HTERT RPE-1 (cell line): ENCODE data around the gene THAP11.

Experiments
- in situ Hi-C: fragments of 300-500 bp; cut with MboI; formaldehyde crosslinking; loops from 4 replicates; pipeline ENCODE4 v1.14.3; 2020; ENCODE audit warnings: low sequenced_read_pairs

The THAP11 gene

DNA sequence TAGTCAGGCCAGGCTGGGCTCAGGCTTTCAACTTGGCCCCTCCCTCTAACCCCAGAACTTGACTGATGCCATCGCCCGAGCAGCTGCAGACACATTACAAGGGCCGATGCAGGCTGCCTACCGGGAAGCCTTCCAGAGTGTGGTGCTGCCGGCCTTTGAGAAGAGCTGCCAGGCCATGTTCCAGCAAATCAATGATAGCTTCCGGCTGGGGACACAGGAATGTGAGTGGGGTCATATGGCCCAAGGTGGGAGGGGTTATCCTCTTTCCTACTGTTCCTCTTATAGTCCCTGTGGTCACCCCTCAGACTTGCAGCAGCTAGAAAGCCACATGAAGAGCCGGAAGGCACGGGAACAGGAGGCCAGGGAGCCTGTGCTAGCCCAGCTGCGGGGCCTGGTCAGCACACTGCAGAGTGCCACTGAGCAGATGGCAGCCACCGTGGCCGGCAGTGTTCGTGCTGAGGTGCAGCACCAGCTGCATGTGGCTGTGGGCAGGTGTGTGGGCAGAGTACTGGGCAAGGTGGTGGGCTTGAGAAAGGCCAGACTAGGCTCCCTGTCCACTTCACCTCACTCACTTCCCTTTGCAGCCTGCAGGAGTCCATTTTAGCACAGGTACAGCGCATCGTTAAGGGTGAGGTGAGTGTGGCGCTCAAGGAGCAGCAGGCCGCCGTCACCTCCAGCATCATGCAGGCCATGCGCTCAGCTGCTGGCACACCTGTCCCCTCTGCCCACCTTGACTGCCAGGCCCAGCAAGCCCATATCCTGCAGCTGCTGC lies 40.4 kb downstream of the THAP11 start:
- in situ Hi-C loops = no loop called here

DNA sequence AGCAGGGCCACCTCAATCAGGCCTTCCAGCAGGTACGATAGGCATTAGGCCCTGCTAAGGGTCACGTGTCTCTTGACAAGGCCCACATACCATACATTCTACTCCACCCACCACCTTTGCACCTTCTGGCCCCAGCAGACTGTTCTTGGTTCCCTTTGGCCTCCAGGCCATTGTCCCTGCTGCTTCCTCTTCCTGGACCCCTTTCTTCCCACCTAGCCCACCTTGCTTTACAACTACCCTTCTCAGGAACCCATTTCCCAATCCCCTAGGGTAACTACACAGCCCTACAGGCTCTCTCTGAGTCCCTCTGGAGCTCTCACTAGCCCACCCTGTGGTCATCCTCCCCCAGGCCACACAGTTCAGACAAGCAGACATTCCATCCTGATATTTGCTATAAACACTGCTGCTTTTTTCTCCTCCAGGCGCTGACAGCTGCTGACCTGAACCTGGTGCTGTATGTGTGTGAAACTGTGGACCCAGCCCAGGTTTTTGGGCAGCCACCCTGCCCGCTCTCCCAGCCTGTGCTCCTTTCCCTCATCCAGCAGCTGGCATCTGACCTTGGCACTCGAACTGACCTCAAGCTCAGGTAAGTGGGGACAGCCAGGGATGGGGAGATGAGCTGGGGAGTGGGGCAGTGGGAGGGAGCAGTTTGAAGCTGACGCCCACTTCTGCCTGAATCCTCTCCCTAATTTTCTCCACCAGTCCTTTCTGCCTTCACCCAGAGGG lies 41.2 kb downstream of the THAP11 start:
- in situ Hi-C loops = no loop called here

DNA sequence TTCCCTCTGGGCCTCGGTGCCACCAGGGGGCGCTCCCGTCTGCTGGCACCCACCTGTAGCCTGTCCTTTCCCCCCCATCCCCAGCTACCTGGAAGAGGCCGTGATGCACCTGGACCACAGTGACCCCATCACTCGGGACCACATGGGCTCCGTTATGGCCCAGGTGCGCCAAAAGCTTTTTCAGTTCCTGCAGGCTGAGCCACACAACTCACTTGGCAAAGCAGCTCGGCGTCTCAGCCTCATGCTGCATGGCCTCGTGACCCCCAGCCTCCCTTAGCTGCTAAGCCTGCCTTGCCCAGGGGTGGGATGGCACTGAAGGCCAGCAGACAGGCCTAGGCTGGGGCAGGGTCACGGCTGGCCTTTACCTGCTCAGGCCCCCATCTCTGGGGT lies 41.7 kb downstream of the THAP11 start:
- in situ Hi-C loops = no loop called here

DNA sequence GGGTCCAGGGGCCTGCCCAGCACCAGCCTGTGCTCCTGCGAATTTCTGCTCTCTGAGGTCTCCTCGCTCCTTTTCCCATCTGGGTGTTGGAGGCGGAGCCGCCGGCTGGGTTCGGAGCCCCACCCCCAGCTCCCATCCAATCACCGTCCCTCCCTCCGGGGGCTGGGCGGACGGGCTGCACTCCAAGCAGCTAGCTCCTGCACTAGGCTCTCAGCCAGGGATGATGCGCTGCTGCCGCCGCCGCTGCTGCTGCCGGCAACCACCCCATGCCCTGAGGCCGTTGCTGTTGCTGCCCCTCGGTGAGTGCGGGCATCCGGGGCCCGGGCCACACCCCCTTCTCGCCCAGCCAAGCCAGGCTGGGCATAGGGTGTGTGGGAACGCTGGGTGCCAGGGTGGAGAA lies 42.6 kb downstream of the THAP11 start, which contains the start of gene NRN1L:
Gene NRN1L (plus strand): TSS at position 202 of the 400 bp plus-strand sequence. CDS start 19 bp downstream, at position 221.
- in situ Hi-C loops = no loop called here

DNA sequence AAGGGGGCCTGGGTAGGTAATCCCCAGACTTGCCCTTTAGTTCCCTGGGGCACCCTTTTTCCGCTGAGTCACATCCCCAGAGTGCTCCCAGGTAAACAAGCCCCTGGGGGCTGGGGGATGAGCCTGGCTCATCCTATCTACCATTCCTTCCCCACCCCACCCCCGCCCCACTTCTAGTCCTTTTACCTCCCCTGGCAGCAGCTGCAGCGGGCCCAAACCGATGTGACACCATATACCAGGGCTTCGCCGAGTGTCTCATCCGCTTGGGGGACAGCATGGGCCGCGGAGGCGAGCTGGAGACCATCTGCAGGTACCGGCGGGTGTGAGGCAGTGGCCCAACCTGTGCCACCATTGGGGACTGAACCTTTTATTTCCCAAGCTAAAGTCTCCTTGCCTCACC lies 43.4 kb downstream of the THAP11 start:
- in situ Hi-C loops = no loop called here

DNA sequence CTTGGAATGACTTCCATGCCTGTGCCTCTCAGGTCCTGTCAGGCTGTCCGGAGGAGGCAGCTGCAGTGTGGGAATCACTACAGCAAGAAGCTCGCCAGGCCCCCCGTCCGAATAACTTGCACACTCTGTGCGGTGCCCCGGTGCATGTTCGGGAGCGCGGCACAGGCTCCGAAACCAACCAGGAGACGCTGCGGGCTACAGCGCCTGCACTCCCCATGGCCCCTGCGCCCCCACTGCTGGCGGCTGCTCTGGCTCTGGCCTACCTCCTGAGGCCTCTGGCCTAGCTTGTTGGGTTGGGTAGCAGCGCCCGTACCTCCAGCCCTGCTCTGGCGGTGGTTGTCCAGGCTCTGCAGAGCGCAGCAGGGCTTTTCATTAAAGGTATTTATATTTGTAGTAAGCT lies 43.9 kb downstream of the THAP11 start:
- in situ Hi-C loops = no loop called here

DNA sequence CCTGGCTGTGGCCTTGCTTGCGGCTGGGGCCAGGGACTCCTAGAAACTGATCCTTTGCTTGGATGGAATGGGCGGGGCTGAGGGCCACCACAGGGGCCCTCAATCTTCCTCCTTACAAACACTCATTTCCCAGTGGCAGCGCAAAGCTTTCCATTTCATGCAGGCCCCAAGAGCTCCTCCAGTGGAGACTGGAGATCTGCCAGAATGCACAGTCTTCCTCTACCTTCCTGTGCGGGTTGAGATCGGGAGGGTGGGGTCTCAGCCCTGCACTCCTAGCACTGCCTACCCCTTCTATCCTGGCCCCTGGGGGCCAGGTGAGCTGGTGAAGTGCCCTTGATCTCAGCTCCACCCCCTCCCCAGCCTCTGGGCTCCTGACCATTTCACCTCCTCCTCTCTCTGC lies 44.3 kb downstream of the THAP11 start:
- in situ Hi-C loops = no loop called here

DNA sequence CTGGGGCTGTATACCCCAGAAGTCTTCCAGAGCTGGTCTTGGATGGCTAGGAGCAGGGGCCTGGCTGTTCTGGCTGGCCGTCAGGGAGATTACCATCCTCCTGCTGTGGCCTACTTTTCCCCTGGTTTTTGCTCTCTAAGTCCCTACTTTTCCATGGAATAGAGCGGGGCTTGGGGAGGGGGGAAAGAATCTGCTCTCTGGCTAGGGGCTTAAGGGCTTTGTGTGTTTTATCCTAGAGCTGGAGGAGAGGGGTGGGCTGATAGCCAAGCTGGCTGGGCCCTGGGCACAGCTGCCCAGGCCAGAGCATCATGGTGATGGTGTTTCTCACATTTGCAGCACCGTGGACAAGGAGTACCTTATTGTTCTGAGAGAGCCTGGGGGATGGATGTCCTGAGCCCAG lies 46.2 kb downstream of the THAP11 start:
- in situ Hi-C loops = no loop called here

DNA sequence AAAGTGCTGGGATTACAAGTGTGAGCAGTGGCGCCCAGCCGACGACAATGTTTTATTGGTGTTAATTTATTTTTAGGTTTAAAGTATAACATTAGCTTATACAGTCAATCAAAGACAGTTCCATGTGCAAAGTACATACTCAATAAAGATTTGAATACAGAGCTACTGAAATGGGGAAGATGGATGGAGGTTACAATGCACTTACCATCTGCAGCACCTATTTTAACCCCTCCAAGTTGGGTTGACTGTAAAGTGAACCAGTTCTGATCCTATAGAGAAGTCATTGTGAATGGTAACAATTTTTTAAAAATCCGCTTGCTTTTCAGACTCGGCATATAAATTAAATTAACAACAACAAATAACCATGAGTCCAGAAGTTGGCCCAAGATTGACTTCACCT lies 50.3 kb downstream of the THAP11 start:
- in situ Hi-C loops = no loop called here

DNA sequence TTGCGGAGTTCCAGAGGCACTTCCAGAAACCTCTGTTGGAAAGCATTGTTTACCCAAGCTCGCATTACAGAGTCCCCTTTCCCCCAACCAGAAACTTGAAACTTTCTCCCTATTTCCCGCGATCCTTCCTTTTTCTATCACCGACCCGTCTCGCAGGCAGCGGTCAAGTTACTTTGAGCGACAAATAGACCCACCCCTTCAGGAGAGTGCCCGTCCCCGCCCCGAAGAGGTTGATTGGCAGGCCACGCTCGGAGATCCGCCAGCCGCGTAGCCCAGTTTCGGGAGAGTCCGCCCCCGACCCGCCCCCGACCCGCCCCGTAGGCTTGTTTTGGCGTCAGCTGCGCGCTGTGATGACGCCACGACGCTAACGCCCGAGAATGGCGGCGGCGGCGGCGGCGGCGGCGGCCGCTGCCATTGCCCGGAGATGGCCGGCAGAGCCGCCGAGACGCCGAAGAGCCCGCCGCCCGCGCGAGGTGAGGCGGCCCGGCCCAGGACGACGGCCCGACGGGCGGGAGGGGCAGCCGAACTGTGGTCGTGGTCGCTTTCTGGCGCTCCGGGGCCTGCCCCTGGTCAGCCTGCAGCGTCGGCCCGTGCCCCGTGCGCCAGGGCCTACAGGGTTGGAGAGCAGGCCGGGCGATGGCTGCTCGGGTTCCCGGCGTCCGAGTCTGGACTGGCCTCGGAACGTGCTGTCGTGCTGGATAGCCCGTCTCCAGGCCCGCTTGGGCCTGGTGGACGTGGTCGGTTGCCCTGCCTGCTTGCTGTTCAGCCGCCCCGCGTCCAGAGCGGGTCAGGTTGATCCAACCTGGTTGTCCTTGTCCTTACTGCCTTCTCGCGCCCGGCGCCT lies 51.0 kb downstream of the THAP11 start, which contains the start of gene PSKH1:
Gene PSKH1 (plus strand): TSS at position 356 of the 844 bp plus-strand sequence. CDS start 15,496 bp downstream, outside the sequence.
- in situ Hi-C loops = no loop called here
